Type B pancreatic cell (in vitro differentiated cells): ENCODE measurements around the gene C17orf75. TPM values are rescaled to one million over a fixed set of nuclear protein-coding genes. Genes with fewer than 3 reads are reported as not detected.

Source experiments
- DNase-seq: peaks from one replicate; pipeline ENCODE4 v3.0.0; 2021; ENCODE audit warnings: mixed read lengths; ENCODE audit not compliant: unreplicated experiment; ENCODE audit errors: extremely low spot score
- H3K27ac Mint-ChIP-seq: 2 replicates; pipeline ENCODE4 v1.8.0; 2021; ENCODE audit warnings: mild to moderate bottlenecking, mixed read lengths
- H3K27me3 Mint-ChIP-seq: 2 replicates; pipeline ENCODE4 v1.8.0; 2021; ENCODE audit warnings: mixed read lengths
- H3K36me3 Mint-ChIP-seq: 2 replicates; pipeline ENCODE4 v1.8.0; 2021; ENCODE audit warnings: mixed read lengths
- H3K4me1 Mint-ChIP-seq: one replicate; pipeline ENCODE4 v1.8.0; 2021; ENCODE audit warnings: mixed read lengths; ENCODE audit not compliant: unreplicated experiment
- H3K4me3 Mint-ChIP-seq: 2 replicates; pipeline ENCODE4 v1.8.0; 2021; ENCODE audit warnings: mild to moderate bottlenecking, mixed read lengths
- H3K9me3 Mint-ChIP-seq: 2 replicates; pipeline ENCODE4 v1.8.0; 2021; ENCODE audit warnings: mixed read lengths
- total RNA-seq: library from RNA; stranded (reverse); gene quantifications from 2 replicates; pipeline ENCODE4 v1.2.1, GENCODE V29; 2021; ENCODE audit warnings: low replicate concordance
- TF ChIP-seq, protein P1 (sequence below): fragments of 200-600 bp; sonication (generic); conservative IDR thresholded peaks from 2 replicates; pipeline ENCODE4 v1.5.0; 2021; ENCODE audit warnings: antibody characterized with exemption, mild to moderate bottlenecking

C17orf75 gene
- total RNA-seq, 1 donor from 2014 or later = 31.0 TPM

DNA sequence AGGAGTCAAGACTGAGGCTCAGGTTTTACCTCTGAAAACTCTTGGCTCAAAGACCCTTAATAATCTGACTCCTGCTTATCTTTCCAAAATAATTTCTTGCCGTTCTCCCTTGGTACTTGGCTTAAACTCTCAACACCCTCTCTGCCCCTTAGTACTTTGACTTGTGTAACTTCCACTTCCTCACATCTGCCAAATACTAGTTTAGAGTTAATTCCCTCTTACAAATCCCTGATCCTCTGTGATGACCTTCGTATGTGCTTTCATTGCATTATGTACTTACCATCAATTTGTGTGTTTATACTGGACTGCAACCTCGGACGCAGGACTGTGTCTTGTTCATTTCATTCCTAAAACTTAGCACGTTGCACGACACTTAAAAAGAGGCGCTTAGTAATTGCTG, 43.1 kb upstream of the C17orf75 start:
- no peaks in the 10 kb centered on the region for H3K9me3 Mint-ChIP-seq
- no peak for DNase-seq
- no peaks in the 10 kb centered on the region for H3K4me1 Mint-ChIP-seq
- H3K36me3 Mint-ChIP-seq = peaks cover 14% of the 10 kb centered on the region
- H3K27me3 Mint-ChIP-seq = no peaks in the 10 kb centered on the region
- TF ChIP-seq, protein P1, sequence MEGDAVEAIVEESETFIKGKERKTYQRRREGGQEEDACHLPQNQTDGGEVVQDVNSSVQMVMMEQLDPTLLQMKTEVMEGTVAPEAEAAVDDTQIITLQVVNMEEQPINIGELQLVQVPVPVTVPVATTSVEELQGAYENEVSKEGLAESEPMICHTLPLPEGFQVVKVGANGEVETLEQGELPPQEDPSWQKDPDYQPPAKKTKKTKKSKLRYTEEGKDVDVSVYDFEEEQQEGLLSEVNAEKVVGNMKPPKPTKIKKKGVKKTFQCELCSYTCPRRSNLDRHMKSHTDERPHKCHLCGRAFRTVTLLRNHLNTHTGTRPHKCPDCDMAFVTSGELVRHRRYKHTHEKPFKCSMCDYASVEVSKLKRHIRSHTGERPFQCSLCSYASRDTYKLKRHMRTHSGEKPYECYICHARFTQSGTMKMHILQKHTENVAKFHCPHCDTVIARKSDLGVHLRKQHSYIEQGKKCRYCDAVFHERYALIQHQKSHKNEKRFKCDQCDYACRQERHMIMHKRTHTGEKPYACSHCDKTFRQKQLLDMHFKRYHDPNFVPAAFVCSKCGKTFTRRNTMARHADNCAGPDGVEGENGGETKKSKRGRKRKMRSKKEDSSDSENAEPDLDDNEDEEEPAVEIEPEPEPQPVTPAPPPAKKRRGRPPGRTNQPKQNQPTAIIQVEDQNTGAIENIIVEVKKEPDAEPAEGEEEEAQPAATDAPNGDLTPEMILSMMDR = no peak
- H3K27ac Mint-ChIP-seq = no peak overlapping the region
- H3K4me3 Mint-ChIP-seq = no peak overlapping the region

DNA sequence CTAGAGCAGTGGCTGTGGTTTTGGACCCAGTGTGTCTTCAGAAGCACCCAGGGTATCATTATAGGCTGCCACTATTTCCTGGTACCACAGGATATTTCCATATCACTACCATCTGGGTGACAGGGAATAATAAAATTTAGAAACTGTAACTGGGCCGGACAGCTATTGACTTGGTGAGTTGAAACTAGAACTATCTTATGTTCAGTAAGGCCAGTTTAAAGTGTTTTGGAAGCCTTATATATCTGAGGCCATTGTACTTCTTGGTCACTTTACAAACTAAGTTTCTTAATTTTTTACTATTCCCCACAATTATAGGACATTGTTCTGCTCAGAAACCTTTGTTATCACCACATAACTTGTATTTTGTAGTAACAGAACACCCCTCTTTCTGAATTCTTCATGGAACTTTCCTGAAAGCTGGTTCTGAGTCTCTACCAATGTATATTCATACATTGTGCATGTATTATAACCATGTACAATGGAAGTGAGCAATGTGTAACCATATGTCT, 42.0 kb upstream of the C17orf75 start:
- H3K9me3 Mint-ChIP-seq = no peaks in the 10 kb centered on the region
- H3K27me3 Mint-ChIP-seq = no peaks in the 10 kb centered on the region
- TF ChIP-seq, protein P1 = no peak
- no peak for DNase-seq
- H3K36me3 Mint-ChIP-seq = peaks cover 14% of the 10 kb centered on the region
- no peak overlapping the region for H3K4me3 Mint-ChIP-seq
- no peak overlapping the region for H3K27ac Mint-ChIP-seq
- H3K4me1 Mint-ChIP-seq = no peaks in the 10 kb centered on the region

DNA sequence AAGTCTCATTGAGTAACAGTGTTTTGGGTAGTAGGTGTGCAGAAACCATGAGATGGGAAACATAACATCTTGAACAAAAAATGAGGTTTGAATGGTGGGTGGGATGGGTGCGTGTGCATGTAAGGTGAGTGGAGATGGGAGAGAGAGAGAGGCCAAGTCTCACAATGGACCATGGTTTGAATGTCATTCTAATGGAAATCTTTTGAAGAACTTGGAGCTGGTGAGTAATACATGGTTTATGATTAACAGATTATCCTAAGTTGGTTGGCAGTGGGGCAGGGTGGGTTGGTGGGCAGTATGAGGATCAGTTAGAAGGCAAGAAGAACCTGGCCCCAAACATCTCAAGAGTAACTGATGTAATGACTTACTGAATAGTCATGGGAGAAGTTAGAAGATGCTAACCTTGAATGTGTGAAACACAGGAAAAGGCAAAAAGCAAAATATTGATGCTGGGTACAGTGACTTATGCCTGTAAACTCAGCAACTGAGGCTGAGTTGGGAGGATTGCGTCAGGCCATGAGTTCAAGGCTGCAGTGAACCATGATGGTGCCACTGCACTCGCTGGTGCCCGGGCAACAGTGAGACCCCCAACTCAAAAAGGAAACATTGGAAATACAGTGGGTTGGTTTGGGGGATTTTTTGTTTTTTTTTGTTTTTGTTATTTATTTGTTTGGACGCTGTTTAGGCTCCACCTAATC, 40.7 kb upstream of the C17orf75 start:
- no peak overlapping the region for H3K27ac Mint-ChIP-seq
- H3K4me3 Mint-ChIP-seq = no peak overlapping the region
- H3K36me3 Mint-ChIP-seq = peaks cover 22% of the 10 kb centered on the region
- TF ChIP-seq, protein P1 = no peak
- DNase-seq = no peak
- H3K4me1 Mint-ChIP-seq = no peaks in the 10 kb centered on the region
- H3K27me3 Mint-ChIP-seq = no peaks in the 10 kb centered on the region
- no peaks in the 10 kb centered on the region for H3K9me3 Mint-ChIP-seq

GRCh38 chr17:32370426-32370825, 28.5 kb upstream of the C17orf75 start:
- no peaks in the 10 kb centered on the region for H3K4me1 Mint-ChIP-seq
- H3K27me3 Mint-ChIP-seq = no peaks in the 10 kb centered on the region
- no peak overlapping the region for H3K27ac Mint-ChIP-seq
- H3K9me3 Mint-ChIP-seq = no peaks in the 10 kb centered on the region
- TF ChIP-seq, protein P1 = no peak
- H3K4me3 Mint-ChIP-seq = no peak overlapping the region
- DNase-seq = no peak
- H3K36me3 Mint-ChIP-seq = peaks cover 28% of the 10 kb centered on the region

GRCh38 chr17:32361270-32361669, 19.3 kb upstream of the C17orf75 start:
- H3K4me3 Mint-ChIP-seq = no peak overlapping the region

More at GRCh38 chr17:32361270-32361669, 19.3 kb upstream of the C17orf75 start:
- H3K9me3 Mint-ChIP-seq = no peaks in the 10 kb centered on the region
- TF ChIP-seq, protein P1 = no peak
- H3K4me1 Mint-ChIP-seq = peaks cover 6% of the 10 kb centered on the region
- H3K27me3 Mint-ChIP-seq = no peaks in the 10 kb centered on the region
- H3K36me3 Mint-ChIP-seq = peaks cover 27% of the 10 kb centered on the region
- no peak for DNase-seq
- no peak overlapping the region for H3K27ac Mint-ChIP-seq
